ENCODE measurements around the gene SHCBP1L. TPM values are rescaled to one million over a fixed set of nuclear protein-coding genes. Genes with fewer than 3 reads are reported as not detected.
A peak's percentile ranks its signal among the peaks of the same experiment; 100 is the strongest.
"Not testable (repeated sequence)": the region's sequence is repeated elsewhere in the genome, so short reads cannot be mapped to it uniquely, and the experiment has no call there.

Gene SHCBP1L
- total RNA-seq, 1 donor = not detected

GRCh38 chr1:182956708-182957365 lies 3.9 kb upstream of the SHCBP1L start:
- no peak overlapping the region for H3K4me3 ChIP-seq (ENCODE audit: low read depth, low read length)
- no peak for TF ChIP-seq CTCF (IDR thresholded peaks at IDR 0.05; ENCODE audit: insufficient read depth, low read length)
- DNase-seq (ENCODE audit: low read depth) = no peak

GRCh38 chr1:182955596-182956588 lies 2.9 kb upstream of the SHCBP1L start:
- TF ChIP-seq CTCF (IDR thresholded peaks at IDR 0.05; ENCODE audit: insufficient read depth, low read length) = no peak
- peak; percentile 93 for DNase-seq (ENCODE audit: low read depth)
- no peak overlapping the region for H3K4me3 ChIP-seq (ENCODE audit: low read depth, low read length)

- no peak for TF ChIP-seq CTCF (IDR thresholded peaks at IDR 0.05; ENCODE audit: insufficient read depth, low read length)
- DNase-seq (ENCODE audit: low read depth) = no peak
Observed at GRCh38 chr1:182953826-182954225, 860 bp upstream of the SHCBP1L start.

GRCh38 chr1:182943336-182943735 lies 9.6 kb downstream of the SHCBP1L start:
- H3K4me3 ChIP-seq (ENCODE audit: low read depth, low read length); DNase-seq (ENCODE audit: low read depth): not testable (repeated sequence)

More at GRCh38 chr1:182953826-182954225, 860 bp upstream of the SHCBP1L start:
- H3K4me3 ChIP-seq (ENCODE audit: low read depth, low read length) = no peak overlapping the region

- not testable (repeated sequence) for DNase-seq (ENCODE audit: low read depth); H3K4me3 ChIP-seq (ENCODE audit: low read depth, low read length)
Observed at GRCh38 chr1:182942145-182942544, 10.8 kb downstream of the SHCBP1L start.

GRCh38 chr1:182939413-182939812 lies 13.6 kb downstream of the SHCBP1L start:
- H3K4me3 ChIP-seq (ENCODE audit: low read depth, low read length) = no peak overlapping the region
- no peak for DNase-seq (ENCODE audit: low read depth)
- no peak for TF ChIP-seq CTCF (IDR thresholded peaks at IDR 0.05; ENCODE audit: insufficient read depth, low read length)

- TF ChIP-seq CTCF (IDR thresholded peaks at IDR 0.05; ENCODE audit: insufficient read depth, low read length) = no peak
- H3K4me3 ChIP-seq (ENCODE audit: low read depth, low read length) = no peak overlapping the region
- DNase-seq (ENCODE audit: low read depth) = no peak
Observed at GRCh38 chr1:182935716-182936115, 17.2 kb downstream of the SHCBP1L start.

All from fibroblast of the aortic adventitia (primary cell).